Endothelial cell (in vitro differentiated cells): ENCODE measurements around the gene CACNB4. TPM values are rescaled to one million over a fixed set of nuclear protein-coding genes. Genes with fewer than 3 reads are reported as not detected.

Experiments
- DNase-seq: peaks from one replicate; pipeline ENCODE4 v3.0.0; 2021; ENCODE audit warnings: low spot score
- H3K27ac Mint-ChIP-seq: one replicate; pipeline ENCODE4 v1.8.0; 2021; ENCODE audit warnings: mixed read lengths, inconsistent platforms; ENCODE audit not compliant: unreplicated experiment
- H3K27me3 Mint-ChIP-seq: one replicate; pipeline ENCODE4 v1.8.0; 2021; ENCODE audit warnings: mild to moderate bottlenecking, moderate library complexity, mixed read lengths, inconsistent platforms; ENCODE audit not compliant: unreplicated experiment
- H3K36me3 Mint-ChIP-seq: one replicate; pipeline ENCODE4 v1.8.0; 2021; ENCODE audit warnings: mild to moderate bottlenecking, low read depth, mixed read lengths, inconsistent platforms; ENCODE audit not compliant: unreplicated experiment
- H3K4me1 Mint-ChIP-seq: one replicate; pipeline ENCODE4 v1.8.0; 2021; ENCODE audit warnings: mild to moderate bottlenecking, mixed read lengths, inconsistent platforms; ENCODE audit not compliant: unreplicated experiment
- H3K4me3 Mint-ChIP-seq: one replicate; pipeline ENCODE4 v1.8.0; 2021; ENCODE audit warnings: mild to moderate bottlenecking, mixed read lengths, inconsistent platforms; ENCODE audit not compliant: unreplicated experiment
- H3K9me3 Mint-ChIP-seq: one replicate; pipeline ENCODE4 v1.8.0; 2021; ENCODE audit warnings: mixed read lengths, inconsistent platforms; ENCODE audit not compliant: unreplicated experiment
- CTCF ChIP-seq: fragments of 200-600 bp; sonication (generic); IDR thresholded peaks from one replicate; pipeline ENCODE4 v1.5.0; 2021; ENCODE audit warnings: antibody characterized with exemption; ENCODE audit not compliant: unreplicated experiment
- total RNA-seq: library from RNA; stranded (reverse); fragmentation: NEBNext Ultra II Directional; extraction: Animal tissue kit (Norgen Biotek cat#: 25700); gene quantifications from one replicate; pipeline ENCODE4 v1.2.1, GENCODE V29; 2021; ENCODE audit not compliant: unreplicated experiment

Gene CACNB4
- total RNA-seq, 1 donor from 2014 or later, result 1.5 TPM

- peaks cover 1% of the 10 kb centered on the region for H3K27me3 Mint-ChIP-seq
- no peaks in the 10 kb centered on the region for H3K9me3 Mint-ChIP-seq
- no peak overlapping the region for H3K4me3 Mint-ChIP-seq
- peaks cover 9% of the 10 kb centered on the region for H3K4me1 Mint-ChIP-seq
- H3K36me3 Mint-ChIP-seq, result no peaks in the 10 kb centered on the region
- DNase-seq, result no peak
- H3K27ac Mint-ChIP-seq, result no peak overlapping the region
- TF ChIP-seq CTCF, result no peak
These were observed 191.3 kb downstream of the CACNB4 start for GRCh38 chr2:151907286-151908203.

GRCh38 chr2:151906633-151906998 is 192.2 kb downstream of the CACNB4 start:
- Mint-ChIP-seq H3K9me3 (no peaks in the 10 kb centered on the region), H3K36me3 (no peaks in the 10 kb centered on the region), H3K4me1 (peaks cover 9% of the 10 kb centered on the region), H3K27ac (no peak overlapping the region), H3K27me3 (peaks cover 1% of the 10 kb centered on the region), H3K4me3 (no peak overlapping the region)
- TF ChIP-seq CTCF, result no peak
- no peak for DNase-seq

DNA sequence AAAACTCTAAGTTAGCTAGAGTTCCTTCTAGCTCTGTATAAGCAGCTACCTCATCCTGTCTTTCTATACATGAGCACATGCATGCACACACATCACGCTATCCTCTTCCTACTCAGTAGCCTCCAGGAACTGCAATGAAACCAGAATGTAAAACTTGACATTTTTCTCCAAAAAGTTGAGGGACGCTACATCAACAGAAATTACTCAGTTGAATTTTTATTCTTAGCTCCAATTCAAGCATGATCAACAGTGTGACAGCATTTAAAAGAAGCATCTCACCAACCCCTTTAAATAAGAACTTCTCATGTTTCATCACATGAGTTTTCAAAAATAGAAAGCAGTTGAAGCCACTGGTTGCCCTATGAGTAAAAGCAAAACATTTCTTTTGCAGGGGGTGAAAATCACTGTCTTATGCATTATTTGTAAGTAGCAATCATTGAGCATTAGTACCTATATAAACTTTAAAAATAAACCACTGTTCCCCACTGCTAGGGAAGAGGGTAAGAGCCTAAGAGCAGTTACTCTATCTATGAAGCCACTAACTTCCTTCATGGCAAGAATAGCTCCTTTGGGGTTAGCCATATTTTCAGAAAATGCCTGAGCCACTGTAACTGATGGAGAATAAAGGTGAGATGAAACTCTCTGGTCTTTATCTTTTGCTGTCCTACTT is 192.7 kb downstream of the CACNB4 start:
- DNase-seq, result no peak
- H3K9me3 Mint-ChIP-seq, result no peaks in the 10 kb centered on the region
- H3K36me3 Mint-ChIP-seq, result no peaks in the 10 kb centered on the region
- no peak overlapping the region for H3K4me3 Mint-ChIP-seq
- no peak overlapping the region for H3K27ac Mint-ChIP-seq
- peaks cover 1% of the 10 kb centered on the region for H3K27me3 Mint-ChIP-seq
- no peak for TF ChIP-seq CTCF
- H3K4me1 Mint-ChIP-seq, result peaks cover 9% of the 10 kb centered on the region

GRCh38 chr2:151904807-151905206 is 194.0 kb downstream of the CACNB4 start:
- Mint-ChIP-seq H3K36me3 (no peaks in the 10 kb centered on the region), H3K9me3 (no peaks in the 10 kb centered on the region), H3K27me3 (peaks cover 1% of the 10 kb centered on the region), H3K4me3 (no peak overlapping the region), H3K4me1 (peaks cover 9% of the 10 kb centered on the region), H3K27ac (no peak overlapping the region)
- no peak for TF ChIP-seq CTCF
- DNase-seq, result no peak

DNA sequence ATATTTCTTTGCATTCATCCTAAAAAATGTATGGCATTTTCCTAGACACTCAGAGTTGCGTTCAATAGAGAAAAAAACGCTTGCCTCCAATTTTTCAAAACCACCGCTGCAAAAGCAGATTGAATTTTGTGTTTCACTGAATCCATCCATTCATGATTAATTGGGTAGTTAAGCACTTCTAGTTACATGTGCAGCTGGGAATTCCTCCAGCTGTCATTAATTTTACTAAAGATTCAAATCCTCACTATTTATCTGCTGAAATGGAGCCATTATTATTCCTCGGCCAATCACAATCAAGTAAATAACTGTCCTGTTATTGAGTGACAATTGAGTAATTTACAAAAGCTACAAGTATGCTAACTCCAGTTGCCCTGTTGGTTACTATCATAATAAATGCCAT is 194.8 kb downstream of the CACNB4 start:
- Mint-ChIP-seq H3K27me3 (no peaks in the 10 kb centered on the region), H3K4me1 (peaks cover 9% of the 10 kb centered on the region), H3K36me3 (no peaks in the 10 kb centered on the region), H3K4me3 (no peak overlapping the region), H3K9me3 (no peaks in the 10 kb centered on the region), H3K27ac (no peak overlapping the region)
- no peak for DNase-seq
- TF ChIP-seq CTCF, result no peak
